ENCODE results near the gene CKAP5. TPM values are rescaled to one million over a fixed set of nuclear protein-coding genes. Genes with fewer than 3 reads are reported as not detected.

CKAP5 gene
- total RNA-seq, 3 donors from 2014 or later: 32.1 to 45.2 (median 41.4) TPM

DNA sequence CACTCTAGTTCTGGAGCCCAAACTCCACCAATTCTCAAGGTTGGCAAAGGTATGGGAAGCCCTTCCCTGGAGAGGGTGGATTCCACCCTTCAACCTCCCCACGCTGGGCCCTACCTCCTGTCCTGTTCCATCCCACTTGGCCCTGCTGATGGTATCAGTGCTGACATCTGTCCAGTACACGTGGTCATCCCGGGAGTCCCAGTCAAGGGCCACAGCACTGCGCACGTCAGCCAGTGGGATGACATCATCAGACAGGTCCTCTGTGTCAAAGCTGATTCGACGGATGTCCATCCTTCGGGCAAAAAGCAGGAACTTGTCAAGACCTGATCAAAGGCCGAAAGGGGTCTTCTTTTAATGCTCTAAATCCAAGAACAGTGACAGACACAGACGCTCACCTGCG is 40.1 kb upstream of the CKAP5 start:
- H3K27ac ChIP-seq: no peak overlapping the region
- intact Hi-C loops (cut with DNase I; ENCODE audit: low total_unique reads): no loop called here
- H3K27me3 ChIP-seq: no peaks in the 10 kb centered on the region
- no peaks in the 10 kb centered on the region for H3K4me1 ChIP-seq
- H3K36me3 ChIP-seq: no peaks in the 10 kb centered on the region
- DNase-seq (ENCODE audit: low spot score in 2 of 2): peak in 1 of 2 donors; percentile 19
- no peak overlapping the region for H3K4me3 ChIP-seq
- no peak for TF ChIP-seq POLR2AphosphoS5 (IDR thresholded peaks at IDR 0.05)
- TF ChIP-seq, protein P1, sequence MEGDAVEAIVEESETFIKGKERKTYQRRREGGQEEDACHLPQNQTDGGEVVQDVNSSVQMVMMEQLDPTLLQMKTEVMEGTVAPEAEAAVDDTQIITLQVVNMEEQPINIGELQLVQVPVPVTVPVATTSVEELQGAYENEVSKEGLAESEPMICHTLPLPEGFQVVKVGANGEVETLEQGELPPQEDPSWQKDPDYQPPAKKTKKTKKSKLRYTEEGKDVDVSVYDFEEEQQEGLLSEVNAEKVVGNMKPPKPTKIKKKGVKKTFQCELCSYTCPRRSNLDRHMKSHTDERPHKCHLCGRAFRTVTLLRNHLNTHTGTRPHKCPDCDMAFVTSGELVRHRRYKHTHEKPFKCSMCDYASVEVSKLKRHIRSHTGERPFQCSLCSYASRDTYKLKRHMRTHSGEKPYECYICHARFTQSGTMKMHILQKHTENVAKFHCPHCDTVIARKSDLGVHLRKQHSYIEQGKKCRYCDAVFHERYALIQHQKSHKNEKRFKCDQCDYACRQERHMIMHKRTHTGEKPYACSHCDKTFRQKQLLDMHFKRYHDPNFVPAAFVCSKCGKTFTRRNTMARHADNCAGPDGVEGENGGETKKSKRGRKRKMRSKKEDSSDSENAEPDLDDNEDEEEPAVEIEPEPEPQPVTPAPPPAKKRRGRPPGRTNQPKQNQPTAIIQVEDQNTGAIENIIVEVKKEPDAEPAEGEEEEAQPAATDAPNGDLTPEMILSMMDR (IDR thresholded peaks at IDR 0.05): no peak
- TF ChIP-seq POLR2A (IDR thresholded peaks at IDR 0.05): no peak
- H3K9me3 ChIP-seq: no peaks in the 10 kb centered on the region

DNA sequence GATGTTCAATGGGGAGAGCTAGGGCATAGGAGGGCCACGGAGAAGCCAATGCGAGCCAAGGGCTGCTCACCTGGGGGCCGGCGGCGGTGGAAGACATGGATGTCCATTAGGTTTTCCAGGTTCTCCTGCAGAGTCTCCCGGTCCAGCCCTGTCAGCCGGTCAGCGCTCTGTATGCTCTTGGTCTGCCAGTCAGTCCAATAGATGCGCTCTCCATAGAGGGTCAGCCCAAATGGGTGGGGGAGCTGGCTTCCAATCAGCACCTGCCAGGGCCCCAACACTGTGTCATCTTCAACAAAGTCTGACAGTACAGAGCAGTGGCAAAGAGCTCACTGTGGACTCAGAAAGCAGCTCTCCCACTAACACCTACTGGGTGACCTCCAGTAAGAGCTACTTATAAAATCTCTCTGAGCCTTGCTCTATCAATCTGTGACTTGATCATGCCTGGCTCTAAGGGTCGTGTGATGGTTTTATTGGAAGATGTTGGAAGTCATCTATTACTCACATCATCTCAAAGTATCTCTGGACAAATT is 33.0 kb upstream of the CKAP5 start:
- no peak overlapping the region for H3K27ac ChIP-seq
- no peaks in the 10 kb centered on the region for H3K4me1 ChIP-seq
- H3K27me3 ChIP-seq: no peaks in the 10 kb centered on the region
- no peak for DNase-seq (ENCODE audit: low spot score in 2 of 2)
- intact Hi-C loops (cut with DNase I; ENCODE audit: low total_unique reads): no loop called here
- no peak overlapping the region for H3K4me3 ChIP-seq
- no peaks in the 10 kb centered on the region for H3K36me3 ChIP-seq
- no peaks in the 10 kb centered on the region for H3K9me3 ChIP-seq
- TF ChIP-seq POLR2AphosphoS5 (IDR thresholded peaks at IDR 0.05) (no peak), POLR2A (IDR thresholded peaks at IDR 0.05) (no peak)
- TF ChIP-seq, protein P1 (IDR thresholded peaks at IDR 0.05): no peak

DNA sequence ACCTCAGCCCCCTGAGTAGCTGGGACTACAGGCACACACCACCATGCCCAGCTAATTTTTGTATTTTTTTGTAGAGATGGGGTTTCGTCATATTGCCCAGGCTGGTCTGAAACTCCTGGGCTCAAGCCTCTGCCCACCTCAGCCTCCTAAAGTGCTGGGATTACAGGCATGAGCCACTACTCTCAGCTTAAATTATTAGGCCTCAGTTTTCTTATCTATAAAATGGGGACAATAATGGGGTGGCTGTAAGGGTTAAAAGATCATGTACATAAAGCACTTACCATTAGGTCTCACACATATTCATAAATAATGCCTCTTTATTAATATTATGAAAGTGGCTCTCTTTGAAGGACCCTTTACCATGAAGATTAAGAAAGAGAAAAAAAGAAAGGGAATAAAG is 31.5 kb upstream of the CKAP5 start:
- Histone ChIP-seq H3K4me3 (no peak overlapping the region), H3K36me3 (no peaks in the 10 kb centered on the region), H3K27ac (no peak overlapping the region), H3K4me1 (no peaks in the 10 kb centered on the region), H3K27me3 (no peaks in the 10 kb centered on the region), H3K9me3 (no peaks in the 10 kb centered on the region)
- intact Hi-C loops (cut with DNase I; ENCODE audit: low total_unique reads): no loop called here
- TF ChIP-seq, protein P1 (IDR thresholded peaks at IDR 0.05): no peak
- no peak for TF ChIP-seq POLR2A (IDR thresholded peaks at IDR 0.05)
- TF ChIP-seq POLR2AphosphoS5 (IDR thresholded peaks at IDR 0.05): no peak
- no peak for DNase-seq (ENCODE audit: low spot score in 2 of 2)

DNA sequence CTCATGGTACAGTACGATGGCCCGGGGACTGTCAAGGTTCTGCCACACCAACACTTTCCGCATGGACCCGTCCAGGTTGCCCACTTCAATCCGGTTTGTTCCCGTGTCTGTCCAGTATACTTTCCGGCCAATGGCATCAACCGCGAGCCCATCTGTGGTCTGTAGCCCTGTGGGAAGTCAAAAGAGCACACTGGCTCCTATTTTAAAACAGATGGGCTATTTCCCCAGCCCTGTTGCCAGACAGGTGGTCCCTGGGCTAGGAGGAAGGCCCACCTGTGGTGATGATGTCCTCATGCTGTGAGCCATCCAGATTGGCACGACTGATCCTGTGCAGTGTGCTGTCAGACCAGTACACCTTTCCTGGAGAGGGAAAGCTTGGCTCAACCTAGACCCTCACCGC is 30.4 kb upstream of the CKAP5 start:
- Histone ChIP-seq H3K4me3 (no peak overlapping the region), H3K27ac (no peak overlapping the region), H3K9me3 (no peaks in the 10 kb centered on the region), H3K4me1 (no peaks in the 10 kb centered on the region), H3K27me3 (no peaks in the 10 kb centered on the region), H3K36me3 (no peaks in the 10 kb centered on the region)
- DNase-seq (ENCODE audit: low spot score in 2 of 2): no peak
- TF ChIP-seq POLR2AphosphoS5 (IDR thresholded peaks at IDR 0.05) (no peak), POLR2A (IDR thresholded peaks at IDR 0.05) (no peak)
- TF ChIP-seq, protein P1 (IDR thresholded peaks at IDR 0.05): no peak
- intact Hi-C loops (cut with DNase I; ENCODE audit: low total_unique reads): no loop called here

DNA sequence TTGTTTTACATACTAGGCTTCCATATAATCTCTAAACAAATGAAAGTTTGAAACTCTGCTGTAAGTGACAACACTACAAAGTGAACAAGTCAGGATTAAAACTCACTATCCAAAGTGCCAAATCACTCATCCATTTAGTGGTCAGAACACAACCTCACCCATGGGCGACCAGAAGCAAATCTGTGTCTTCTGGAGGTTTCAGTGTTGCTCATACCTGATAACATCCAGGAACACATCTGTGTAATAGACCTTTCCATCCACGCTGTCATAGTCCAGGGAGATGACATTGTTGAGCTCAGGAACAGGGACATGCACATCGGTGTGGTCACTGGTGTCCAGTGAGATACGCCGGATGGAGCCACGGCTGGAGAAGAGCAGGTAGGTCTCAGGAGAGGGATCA is 28.5 kb upstream of the CKAP5 start:
- intact Hi-C loops (cut with DNase I; ENCODE audit: low total_unique reads): no loop called here
- Histone ChIP-seq H3K9me3 (no peaks in the 10 kb centered on the region), H3K27ac (no peak overlapping the region), H3K4me3 (no peak overlapping the region), H3K36me3 (no peaks in the 10 kb centered on the region), H3K27me3 (no peaks in the 10 kb centered on the region), H3K4me1 (no peaks in the 10 kb centered on the region)
- TF ChIP-seq POLR2A (IDR thresholded peaks at IDR 0.05) (no peak), POLR2AphosphoS5 (IDR thresholded peaks at IDR 0.05) (no peak)
- TF ChIP-seq, protein P1 (IDR thresholded peaks at IDR 0.05): no peak
- DNase-seq (ENCODE audit: low spot score in 2 of 2): no peak
